B cell (primary cell): ENCODE measurements around the gene CNTNAP2. TPM values are rescaled to one million over a fixed set of nuclear protein-coding genes. Genes with fewer than 3 reads are reported as not detected.

Experiments
- ATAC-seq: fragments of 200-7000 bp; cut with Tn5 transposase; one replicate; pipeline ENCODE4 v1.10.0; 2021; ENCODE audit warnings: low read depth, mild to moderate bottlenecking, moderate number of reproducible peaks, moderate library complexity
- CTCF ChIA-PET: fragments of 350-600 bp; sonication (Branson Sonifier 250); formaldehyde crosslinking; loops from one replicate; lab custom pipeline; 2021; ENCODE audit warnings: antibody characterized with exemption, inconsistent platforms; lab: Charles Lee
- POLR2A ChIA-PET: fragments of 350-600 bp; sonication (Branson Sonifier 250); formaldehyde crosslinking; loops from one replicate; lab custom pipeline; 2021; ENCODE audit warnings: antibody characterized with exemption; lab: Charles Lee
- DNase-seq: peaks from one replicate; pipeline ENCODE4 v3.0.0; 2013
- H2AFZ ChIP-seq: 2 replicates; pipeline ENCODE4 v1.6.1; 2012; ENCODE audit warnings: mild to moderate bottlenecking, low read depth, low read length; ENCODE audit not compliant: insufficient read depth, poor library complexity, severe bottlenecking
- H3K27ac ChIP-seq, 2 donors: 1 replicate in 1 of 2; 2 replicates in 1 of 2; pipeline ENCODE4 v1.5.1; 2012 to 2013; ENCODE audit warnings: low read length in 2 of 2, mild to moderate bottlenecking in 2 of 2, moderate library complexity in 1 of 2
- H3K27me3 ChIP-seq, 4 experiments: fragments of 200-600 bp in 1 of 4; sonication (generic) in 1 of 4; replicated peaks in 1 of 4; 1 replicate in 2 of 4; 2 replicates in 2 of 4; pipeline versions ENCODE4 v1.6.1 to v1.7.0; 2013 to 2016; ENCODE audit warnings: low read length in 3 of 4, mild to moderate bottlenecking in 2 of 4, mixed read lengths in 1 of 4, moderate library complexity in 1 of 4; ENCODE audit not compliant: insufficient read depth in 4 of 4, control insufficient read depth in 3 of 4; ENCODE audit errors: control extremely low read depth in 1 of 4
- H3K36me3 ChIP-seq, 2 experiments: replicated peaks in 1 of 2; 1 replicate in 1 of 2; 2 replicates in 1 of 2; pipeline versions ENCODE4 v1.6.1 to v1.7.1; 2013; ENCODE audit warnings: low read length in 1 of 2; ENCODE audit not compliant: insufficient read depth in 2 of 2, control insufficient read depth in 1 of 2; ENCODE audit errors: control extremely low read depth in 1 of 2, extremely low read depth in 1 of 2
- H3K4me1 ChIP-seq, 2 donors: fragments of 200-600 bp in 1 of 2; sonication (generic) in 1 of 2; 1 replicate in 1 of 2; 2 replicates in 1 of 2; pipeline versions ENCODE4 v1.5.1 to v1.6.1; 2013 to 2017; ENCODE audit warnings: low read length in 2 of 2; ENCODE audit not compliant: control insufficient read depth in 2 of 2, insufficient read depth in 2 of 2
- H3K4me2 ChIP-seq: replicated peaks from 2 replicates; pipeline ENCODE3; 2012; ENCODE audit warnings: mild to moderate bottlenecking, low read depth, low read length; ENCODE audit not compliant: poor library complexity, severe bottlenecking
- H3K4me3 ChIP-seq, 5 experiments: fragments of 200-600 bp in 1 of 5; sonication (generic) in 1 of 5; 1 replicate in 3 of 5; 2 replicates in 2 of 5; pipeline versions ENCODE4 v1.5.1 to v1.7.0; 2011 to 2016; ENCODE audit warnings: low read length in 4 of 5, mild to moderate bottlenecking in 4 of 5, low read depth in 2 of 5, control low read depth in 1 of 5, moderate library complexity in 1 of 5; ENCODE audit not compliant: insufficient read depth in 1 of 5; ENCODE audit errors: control extremely low read depth in 1 of 5, extremely low read depth in 1 of 5
- H3K79me2 ChIP-seq: fragments of 200-600 bp; sonication (generic); one replicate; pipeline ENCODE4 v1.6.0; 2016; ENCODE audit warnings: low read length; ENCODE audit not compliant: control insufficient read depth, insufficient read depth
- H3K9ac ChIP-seq: fragments of 200-600 bp; sonication (generic); 2 replicates; pipeline ENCODE4 v1.6.1; 2017; ENCODE audit warnings: mild to moderate bottlenecking, low read length, moderate library complexity
- H3K9me3 ChIP-seq, 3 donors: one replicate each; pipeline versions ENCODE4 v1.6.1 to v1.7.1; 2013; ENCODE audit warnings: low read length in 2 of 3; ENCODE audit not compliant: control insufficient read depth in 2 of 3, insufficient read depth in 1 of 3; ENCODE audit errors: control extremely low read depth in 1 of 3
- H4K20me1 ChIP-seq: 2 replicates; pipeline ENCODE4 v1.6.0; 2012; ENCODE audit warnings: mild to moderate bottlenecking, low read length; ENCODE audit not compliant: insufficient read depth, control insufficient read depth, poor library complexity, severe bottlenecking
- H3K27ac Mint-ChIP-seq: one replicate; pipeline ENCODE4 v1.8.0; 2021; ENCODE audit warnings: mixed read lengths
- H3K27me3 Mint-ChIP-seq: one replicate; pipeline ENCODE4 v1.8.0; 2021; ENCODE audit warnings: mixed read lengths
- H3K4me1 Mint-ChIP-seq: one replicate; pipeline ENCODE4 v1.8.0; 2021; ENCODE audit warnings: mixed read lengths
- H3K4me3 Mint-ChIP-seq: one replicate; pipeline ENCODE4 v1.8.0; 2021; ENCODE audit warnings: mixed read lengths
- H3K9me3 Mint-ChIP-seq: one replicate; pipeline ENCODE4 v1.8.0; 2022; ENCODE audit warnings: mixed read lengths; ENCODE audit not compliant: insufficient read depth
- EZH2 ChIP-seq: IDR thresholded peaks from 2 replicates; pipeline ENCODE4 v1.6.1; 2012; ENCODE audit warnings: borderline replicate concordance, low read depth, mild to moderate bottlenecking, moderate library complexity, low read length; ENCODE audit not compliant: insufficient read depth, poor library complexity, severe bottlenecking
- WGBS: methylation state at CpG from one replicate; pipeline ENCODE4 v1.1.5; 2013; ENCODE audit warnings: missing lambda C conversion rate; ENCODE audit not compliant: insufficient coverage; 5-methylcytosine and 5-hydroxymethylcytosine counted together
- intact Hi-C: fragments of 100-400 bp; cut with micrococcal nuclease; formaldehyde crosslinking; loops from one replicate; pipeline ENCODE4 v1.10.0; 2022
- polyA plus RNA-seq: library from polyadenylated mRNA; depleted of rRNA; stranded (reverse); fragments of >200 nt; gene quantifications from 2 replicates; pipeline ENCODE4 v1.2.3, GENCODE V29; 2012
- total RNA-seq, 2 donors: library from RNA; stranded (reverse); fragments of 120-200 nt in 1 of 2; gene quantifications; 1 replicate in 1 of 2; 2 replicates in 1 of 2; pipeline versions ENCODE4 v1.2.3 to v1.2.4, GENCODE V29; 2013 to 2022
- TF ChIP-seq, protein P1 (sequence below): fragments of 200-600 bp; IDR thresholded peaks from one replicate; pipeline ENCODE4 v1.8.0; 2022; ENCODE audit warnings: antibody characterized with exemption, mild to moderate bottlenecking

The CNTNAP2 gene
- total and polyA plus RNA-seq, 2 donors (not counting 1 experiment from before 2014, with no cell fraction given): 7.4 to 16.6 TPM

GRCh38 chr7:147700702-147701101, 1584.1 kb downstream of the CNTNAP2 start:
- no peak for TF ChIP-seq EZH2
- TF ChIP-seq, protein P1, sequence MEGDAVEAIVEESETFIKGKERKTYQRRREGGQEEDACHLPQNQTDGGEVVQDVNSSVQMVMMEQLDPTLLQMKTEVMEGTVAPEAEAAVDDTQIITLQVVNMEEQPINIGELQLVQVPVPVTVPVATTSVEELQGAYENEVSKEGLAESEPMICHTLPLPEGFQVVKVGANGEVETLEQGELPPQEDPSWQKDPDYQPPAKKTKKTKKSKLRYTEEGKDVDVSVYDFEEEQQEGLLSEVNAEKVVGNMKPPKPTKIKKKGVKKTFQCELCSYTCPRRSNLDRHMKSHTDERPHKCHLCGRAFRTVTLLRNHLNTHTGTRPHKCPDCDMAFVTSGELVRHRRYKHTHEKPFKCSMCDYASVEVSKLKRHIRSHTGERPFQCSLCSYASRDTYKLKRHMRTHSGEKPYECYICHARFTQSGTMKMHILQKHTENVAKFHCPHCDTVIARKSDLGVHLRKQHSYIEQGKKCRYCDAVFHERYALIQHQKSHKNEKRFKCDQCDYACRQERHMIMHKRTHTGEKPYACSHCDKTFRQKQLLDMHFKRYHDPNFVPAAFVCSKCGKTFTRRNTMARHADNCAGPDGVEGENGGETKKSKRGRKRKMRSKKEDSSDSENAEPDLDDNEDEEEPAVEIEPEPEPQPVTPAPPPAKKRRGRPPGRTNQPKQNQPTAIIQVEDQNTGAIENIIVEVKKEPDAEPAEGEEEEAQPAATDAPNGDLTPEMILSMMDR: no peak
- no peak overlapping the region for H3K9ac ChIP-seq
- H3K9me3 ChIP-seq: no peaks in the 10 kb centered on the region
- no peaks in the 10 kb centered on the region for H3K27me3 ChIP-seq
- H3K4me3 ChIP-seq: no peak overlapping the region
- H2AFZ ChIP-seq: no peak overlapping the region
- H3K27ac ChIP-seq: no peak overlapping the region
- CTCF ChIA-PET: no interaction called here
- no peak for DNase-seq
- 81% methylated on average over 2 of the region's 5 CpGs for WGBS
- H3K4me1 Mint-ChIP-seq: no peaks in the 10 kb centered on the region
- H3K27ac Mint-ChIP-seq: no peak overlapping the region
- no peak overlapping the region for H3K4me2 ChIP-seq
- no peak overlapping the region for H3K4me3 Mint-ChIP-seq
- H3K36me3 ChIP-seq: no peaks in the 10 kb centered on the region
- intact Hi-C loops: no loop called here
- no peaks in the 10 kb centered on the region for H3K9me3 Mint-ChIP-seq
- POLR2A ChIA-PET: no interaction called here
- H3K4me1 ChIP-seq: no peaks in the 10 kb centered on the region
- H3K27me3 Mint-ChIP-seq: no peaks in the 10 kb centered on the region
- H4K20me1 ChIP-seq: no peaks in the 10 kb centered on the region
- no peaks in the 10 kb centered on the region for H3K79me2 ChIP-seq
- ATAC-seq: no peak

GRCh38 chr7:147707926-147708325, 1591.3 kb downstream of the CNTNAP2 start:
- Histone ChIP-seq H3K4me2 (no peak overlapping the region), H3K4me3 (no peak overlapping the region), H2AFZ (no peak overlapping the region), H3K27me3 (no peaks in the 10 kb centered on the region), H4K20me1 (no peaks in the 10 kb centered on the region), H3K9me3 (peaks cover 0 to 14% (median 12%) of the 10 kb centered on the region in 3 donors), H3K36me3 (no peaks in the 10 kb centered on the region), H3K27ac (no peak overlapping the region), H3K4me1 (no peaks in the 10 kb centered on the region), H3K79me2 (no peaks in the 10 kb centered on the region), H3K9ac (no peak overlapping the region)
- intact Hi-C loops: no loop called here
- Mint-ChIP-seq H3K27me3 (no peaks in the 10 kb centered on the region), H3K27ac (no peak overlapping the region), H3K4me1 (no peaks in the 10 kb centered on the region), H3K4me3 (no peak overlapping the region), H3K9me3 (peaks cover 5% of the 10 kb centered on the region)
- CTCF ChIA-PET: no interaction called here
- DNase-seq (no peak), ATAC-seq (no peak)
- TF ChIP-seq EZH2: no peak
- TF ChIP-seq, protein P1: no peak
- POLR2A ChIA-PET: no interaction called here
